HK-2 (cell line): ENCODE results near the gene LCTL.
"Not testable (repeated sequence)": the region's sequence is repeated elsewhere in the genome, so short reads cannot be mapped to it uniquely, and the experiment has no call there.

Source experiments
- DNase-seq: peaks from one replicate; pipeline ENCODE4 v3.0.0-alpha.2; 2018; ENCODE audit not compliant: unreplicated experiment

Gene LCTL

GRCh38 chr15:66503041-66503648, 62.7 kb downstream of the LCTL start:
- DNase-seq: not testable (repeated sequence)

- DNase-seq: no peak
These were observed 63.3 kb downstream of the LCTL start for GRCh38 chr15:66502491-66502890.

GRCh38 chr15:66500346-66500745, 65.5 kb downstream of the LCTL start:
- DNase-seq: not testable (repeated sequence)

- DNase-seq: no peak
These were observed 67.1 kb downstream of the LCTL start for GRCh38 chr15:66498501-66499386.
